GM21367 (cell line): ENCODE measurements around the gene ADAM8.

Experiments
- ATAC-seq: cut with Tn5 transposase; IDR thresholded peaks from one replicate; pipeline ENCODE4 v1.9.1; 2021; ENCODE audit not compliant: unreplicated experiment

Gene ADAM8

GRCh38 chr10:133282846-133283390 is 6.2 kb upstream of the ADAM8 start:
- ATAC-seq, result no peak

GRCh38 chr10:133281628-133282372 is 5.1 kb upstream of the ADAM8 start:
- ATAC-seq, result no peak

DNA sequence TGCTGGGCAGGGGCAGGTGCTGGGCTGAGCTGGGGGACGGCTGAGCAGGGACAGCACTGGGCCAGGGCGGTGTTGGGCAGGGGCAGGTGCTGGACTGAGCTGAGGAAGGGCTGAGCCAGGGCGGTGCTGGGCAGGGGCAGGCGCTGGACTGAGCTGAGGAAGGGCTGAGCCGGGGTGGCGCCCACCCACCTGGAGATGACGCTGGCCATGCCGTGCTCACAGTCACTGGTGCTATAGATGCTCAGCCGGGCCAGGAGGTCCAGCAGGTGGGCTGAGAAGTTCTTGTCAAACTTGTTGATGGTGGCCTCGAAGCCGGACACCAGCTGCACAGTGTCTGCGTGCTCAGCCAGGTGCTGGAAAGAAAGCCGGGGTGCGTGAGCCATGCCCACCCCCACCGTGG is 4.4 kb upstream of the ADAM8 start:
- no peak for ATAC-seq

- no peak for ATAC-seq
These were observed 3.9 kb upstream of the ADAM8 start for GRCh38 chr10:133280391-133281059.

GRCh38 chr10:133279326-133280226 is 2.9 kb upstream of the ADAM8 start:
- no peak for ATAC-seq

DNA sequence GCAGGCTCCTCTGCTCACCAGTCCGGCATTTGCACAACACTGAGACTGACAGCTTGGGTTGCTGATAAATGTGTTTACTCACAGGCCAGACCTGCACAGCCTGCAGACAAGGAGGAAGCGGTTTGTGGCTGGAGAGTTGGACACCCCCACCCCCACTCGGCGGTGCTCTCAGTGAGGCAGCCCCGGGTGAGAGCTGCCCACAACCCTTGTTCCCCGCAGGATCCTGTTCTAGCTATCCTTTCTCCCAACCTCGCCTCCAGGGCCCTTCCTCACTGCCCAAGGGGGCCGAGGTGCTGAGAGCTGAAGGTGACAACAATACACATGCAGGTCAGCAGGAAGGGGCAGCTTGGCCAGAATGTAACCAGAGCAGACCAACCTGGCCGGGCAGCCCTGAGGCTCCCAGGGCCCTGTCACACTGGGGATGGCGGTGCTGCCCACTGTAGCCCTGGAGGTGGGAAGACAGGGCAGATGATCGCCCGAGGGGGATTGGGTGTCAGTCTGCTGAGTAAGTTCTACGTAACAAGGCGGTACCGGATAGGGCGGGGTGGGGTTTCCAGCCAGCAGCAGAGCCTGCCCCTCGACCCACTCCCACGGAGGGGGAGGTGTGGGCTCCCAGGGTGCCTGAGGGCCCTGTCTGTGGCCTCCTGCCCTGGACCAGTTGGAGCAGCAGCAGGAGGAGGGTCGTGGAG is 2.1 kb upstream of the ADAM8 start:
- peak; percentile 35 for ATAC-seq

GRCh38 chr10:133277993-133278576 is 1.4 kb upstream of the ADAM8 start:
- ATAC-seq, result no peak

- no peak for ATAC-seq
These were observed 767 bp upstream of the ADAM8 start for GRCh38 chr10:133277277-133277992.

DNA sequence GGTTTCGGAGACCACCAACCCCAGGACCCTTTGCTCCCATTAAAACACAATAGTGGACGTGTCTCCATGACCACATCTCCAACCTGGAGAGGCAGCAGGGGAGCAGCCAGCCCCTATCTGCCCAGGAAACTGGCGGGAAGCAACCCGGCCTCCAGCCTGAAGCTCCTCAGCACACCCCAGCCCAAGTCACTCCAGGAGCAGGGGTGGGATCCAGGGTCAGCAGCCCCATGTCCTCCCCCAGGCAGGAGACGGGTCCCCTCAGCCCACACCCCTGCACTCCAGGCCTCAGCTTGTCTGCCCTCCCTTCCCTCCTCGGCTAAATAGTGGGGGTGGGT is 601 bp downstream of the ADAM8 start:
- ATAC-seq, result no peak

GRCh38 chr10:133275684-133276092 is 980 bp downstream of the ADAM8 start:
- ATAC-seq, result peak; percentile 42

DNA sequence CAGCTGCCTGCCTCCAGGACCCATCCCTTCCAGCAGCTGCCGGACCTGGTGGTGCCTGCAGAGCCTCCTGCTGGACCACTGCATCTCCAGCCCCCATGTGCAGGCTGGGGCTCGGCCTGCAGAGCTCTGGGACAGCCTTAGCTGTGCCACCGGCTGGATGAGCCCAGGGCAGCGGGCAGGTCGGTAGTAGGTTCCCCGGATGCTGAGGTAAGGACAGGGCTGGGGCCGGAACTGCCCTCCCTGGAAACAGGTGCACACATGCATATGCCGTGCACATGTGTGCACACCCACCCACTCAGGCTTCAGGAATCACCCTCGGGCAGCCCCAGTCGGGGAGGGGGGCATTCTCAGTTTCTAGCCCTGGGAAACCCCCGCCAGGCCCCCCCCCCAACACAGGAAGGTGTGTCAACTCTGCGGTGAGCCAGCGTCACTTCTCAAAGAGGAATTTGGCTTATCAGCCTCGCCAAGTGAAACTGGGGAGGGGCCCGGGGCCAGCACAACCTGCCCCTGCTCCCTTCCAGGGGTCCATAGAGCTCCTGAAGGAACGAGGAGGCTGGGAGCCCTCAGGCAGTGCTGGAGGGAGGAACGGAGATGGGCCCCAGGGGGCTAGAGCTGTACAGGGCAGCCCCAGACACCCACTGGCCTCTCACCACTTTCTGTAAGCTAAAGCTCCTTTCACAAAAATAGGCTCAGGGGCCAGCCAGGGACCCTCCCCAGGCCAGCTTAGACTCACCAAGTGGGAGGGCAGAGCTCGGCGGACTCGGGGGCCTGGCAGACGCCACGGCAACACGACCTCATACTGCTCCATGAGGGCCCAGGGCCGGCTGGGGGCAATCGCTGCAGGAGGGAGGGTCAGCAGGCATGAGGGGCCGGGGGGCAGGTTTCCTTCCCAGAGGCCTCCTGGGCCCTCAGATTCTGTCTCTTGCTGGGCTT is 1.7 kb downstream of the ADAM8 start:
- ATAC-seq, result peak; percentile 41

DNA sequence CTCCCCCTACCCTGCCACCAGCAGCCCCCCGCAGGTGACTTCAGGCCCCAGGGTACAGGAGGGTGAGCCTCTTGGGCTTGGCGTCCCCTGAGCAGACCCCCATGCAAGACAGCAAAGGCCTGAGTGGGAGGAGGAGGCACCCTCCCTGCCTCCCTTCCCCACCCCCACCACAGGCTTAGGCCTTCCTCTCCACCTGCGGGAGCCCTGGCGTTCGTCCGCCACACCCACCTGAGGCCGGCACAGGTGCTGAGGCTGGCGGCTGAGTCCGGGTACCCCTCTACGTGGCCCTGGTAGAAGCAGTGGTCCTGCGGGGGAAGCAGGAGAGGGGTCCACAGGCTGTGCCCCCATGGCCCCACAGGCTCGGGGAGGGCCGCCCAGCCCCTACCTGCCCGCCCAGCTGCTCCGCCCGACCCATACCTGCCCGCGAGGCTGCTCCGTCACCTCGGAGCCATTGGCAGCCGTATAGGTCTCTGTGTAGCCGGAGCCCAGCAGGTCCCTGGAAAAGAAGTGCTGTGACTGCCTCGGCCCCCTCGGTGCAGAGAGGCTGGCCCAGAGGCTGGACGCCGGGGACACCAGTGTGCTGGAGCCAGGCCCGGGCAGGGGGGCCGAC is 3.0 kb downstream of the ADAM8 start:
- ATAC-seq, result no peak

GRCh38 chr10:133272964-133273420 is 3.7 kb downstream of the ADAM8 start:
- no peak for ATAC-seq

- no peak for ATAC-seq
These were observed 4.2 kb downstream of the ADAM8 start for GRCh38 chr10:133272301-133272963.

- no peak for ATAC-seq
These were observed 5.0 kb downstream of the ADAM8 start for GRCh38 chr10:133271521-133272300.

- no peak for ATAC-seq
These were observed 5.8 kb downstream of the ADAM8 start for GRCh38 chr10:133270773-133271297.

- no peak for ATAC-seq
These were observed 6.5 kb downstream of the ADAM8 start for GRCh38 chr10:133270204-133270603.
